Right lung (tissue), 5 donors: ENCODE results near the gene LPAR5. TPM values are rescaled to one million over a fixed set of nuclear protein-coding genes. Genes with fewer than 3 reads are reported as not detected.
A peak's percentile ranks its signal among the peaks of the same experiment; 100 is the strongest.
"Not testable (repeated sequence)": the region's sequence is repeated elsewhere in the genome, so short reads cannot be mapped to it uniquely, and the experiment has no call there.

Experiments
- DNase-seq, 2 donors: peaks; one replicate each; pipeline ENCODE4 v3.0.0-alpha.2; 2013
- polyA plus RNA-seq, 5 donors: library from polyadenylated mRNA; unstranded; fragments of 120-200 nt; gene quantifications; one replicate each; pipeline versions ENCODE4 v1.2.1 to v1.2.3, GENCODE V29; 2013; ENCODE audit warnings: inconsistent platforms in 1 of 5, low replicate concordance in 1 of 5; ENCODE audit not compliant: insufficient read length in 5 of 5, insufficient read depth in 1 of 5

The LPAR5 gene
- polyA plus RNA-seq, 5 donors, result 1.3 to 2.1 (median 1.3) TPM

- peak; percentile 82 to 86 for DNase-seq
These were observed 27.8 kb downstream of the LPAR5 start for GRCh38 chr12:6607751-6608591.

DNA sequence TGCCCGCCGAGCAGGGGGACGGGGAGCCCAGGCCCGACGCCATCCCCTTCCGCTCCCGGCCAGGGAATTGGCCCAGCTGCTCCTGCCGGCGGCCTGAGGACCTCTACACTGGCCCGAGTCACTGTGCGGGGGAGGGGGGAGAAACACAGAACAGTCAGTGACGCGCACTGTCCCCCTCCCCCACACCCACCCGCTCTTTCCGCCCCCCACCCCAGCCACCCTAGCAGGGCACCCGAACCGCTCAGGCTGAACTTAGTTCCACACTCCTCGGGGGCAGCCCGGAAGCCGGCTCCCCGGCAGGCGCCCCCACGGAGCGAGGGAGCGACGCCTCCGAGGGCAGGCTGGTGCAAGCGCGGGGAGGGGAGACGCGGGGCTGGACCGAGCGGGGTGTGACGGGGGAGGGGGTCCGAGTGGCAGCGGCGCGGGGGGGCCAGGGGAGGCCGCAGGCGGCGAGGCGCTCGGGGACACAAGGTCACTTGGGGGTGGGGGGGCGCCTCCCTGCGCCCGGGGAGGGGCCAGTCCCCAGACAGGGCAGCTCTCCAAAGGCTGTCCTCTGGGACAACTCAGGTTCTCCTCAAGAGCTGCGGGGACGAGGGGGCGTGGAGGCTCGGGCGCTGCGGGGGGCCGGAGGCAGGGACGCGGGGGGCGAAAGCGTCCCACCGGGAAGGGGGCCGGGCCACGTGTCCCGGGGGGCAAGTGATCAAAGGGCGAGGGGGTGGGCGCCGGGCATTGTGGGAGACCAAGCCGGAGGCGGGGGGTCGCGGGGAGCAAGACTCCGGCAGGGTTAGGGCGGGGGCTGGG, 29.2 kb downstream of the LPAR5 start:
- peak in 1 of 2 donors; percentile 39 for DNase-seq

DNA sequence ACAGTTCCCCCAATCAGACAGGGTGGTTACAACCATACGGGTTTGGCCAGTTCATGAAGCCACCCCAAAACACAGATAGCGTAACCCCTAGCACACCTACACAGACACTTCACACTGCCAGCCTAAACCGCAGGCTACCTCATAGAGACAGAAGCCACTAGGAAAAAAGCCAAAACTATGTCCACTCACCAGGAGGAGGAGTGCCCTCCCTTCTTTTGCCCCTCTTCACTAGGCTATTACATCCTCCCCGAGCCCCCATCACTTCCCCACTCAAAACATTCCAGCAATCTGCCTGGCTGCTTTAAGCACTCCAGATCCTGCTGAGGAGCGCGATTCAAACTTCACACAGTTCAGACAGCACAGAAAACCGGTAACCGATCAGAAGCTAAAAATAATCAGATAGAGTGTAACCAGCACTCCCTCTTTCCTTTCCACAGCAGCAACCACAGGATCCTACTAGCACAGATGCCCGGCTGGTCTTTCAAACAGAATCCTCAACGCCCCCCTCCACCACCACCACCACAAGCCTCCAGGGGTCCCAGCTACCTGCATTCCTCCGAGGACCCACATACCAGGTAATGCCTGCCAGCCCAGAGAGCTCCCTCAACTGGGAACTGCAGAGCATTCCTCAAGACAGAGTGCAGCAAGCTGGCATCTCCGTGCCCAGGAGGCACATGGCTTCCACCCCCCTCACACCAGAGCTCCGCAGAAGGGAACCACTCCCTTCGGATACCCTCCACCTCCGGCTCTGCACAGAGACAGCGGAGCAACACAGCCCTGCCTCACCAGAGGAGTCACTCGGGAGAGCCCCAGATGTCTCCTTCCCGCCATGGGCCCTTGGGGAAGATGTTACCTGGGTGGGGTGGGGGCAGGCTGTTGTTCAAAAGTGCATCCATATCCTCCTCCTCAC, 30.1 kb downstream of the LPAR5 start:
- DNase-seq, result no peak

DNA sequence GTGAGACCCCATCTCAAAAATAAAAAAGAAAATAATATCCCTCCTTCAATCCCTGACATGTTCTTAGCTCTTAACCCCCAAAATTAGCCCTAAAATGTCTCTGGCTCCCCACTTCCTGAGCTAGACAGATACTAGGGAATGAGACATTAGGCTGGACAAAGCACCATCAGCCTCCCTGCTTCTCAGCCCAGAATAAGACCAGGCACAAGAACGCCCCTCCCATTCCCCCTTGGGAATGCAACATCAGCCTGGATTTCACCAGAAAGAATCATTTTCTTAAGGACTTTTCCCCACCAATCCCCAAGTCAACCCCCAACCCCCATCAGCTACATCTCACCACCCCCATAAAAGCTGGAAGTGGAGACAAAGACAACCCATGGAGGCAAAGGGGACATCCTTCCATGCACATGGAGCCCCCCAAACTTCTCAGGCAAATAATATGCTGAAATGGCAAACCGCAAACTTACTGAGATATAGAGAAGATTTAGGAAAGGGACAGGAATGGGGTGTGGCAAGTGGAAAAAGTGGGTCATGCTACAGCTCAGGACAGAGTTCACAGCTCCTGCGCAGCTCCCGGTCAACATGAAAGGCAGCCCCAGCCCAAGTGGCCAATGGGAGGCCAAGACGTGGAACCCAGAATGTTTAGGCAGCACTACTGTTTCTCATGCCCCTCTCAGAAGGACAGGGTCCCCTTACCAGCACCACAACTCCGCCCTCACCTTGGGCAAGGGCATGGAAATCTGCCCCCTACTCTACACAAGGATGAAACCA, 31.3 kb downstream of the LPAR5 start:
- no peak for DNase-seq

- DNase-seq, result no peak
These were observed 32.6 kb downstream of the LPAR5 start for GRCh38 chr12:6603095-6603567.

- DNase-seq, result no peak
These were observed 33.2 kb downstream of the LPAR5 start for GRCh38 chr12:6602526-6602925.

DNA sequence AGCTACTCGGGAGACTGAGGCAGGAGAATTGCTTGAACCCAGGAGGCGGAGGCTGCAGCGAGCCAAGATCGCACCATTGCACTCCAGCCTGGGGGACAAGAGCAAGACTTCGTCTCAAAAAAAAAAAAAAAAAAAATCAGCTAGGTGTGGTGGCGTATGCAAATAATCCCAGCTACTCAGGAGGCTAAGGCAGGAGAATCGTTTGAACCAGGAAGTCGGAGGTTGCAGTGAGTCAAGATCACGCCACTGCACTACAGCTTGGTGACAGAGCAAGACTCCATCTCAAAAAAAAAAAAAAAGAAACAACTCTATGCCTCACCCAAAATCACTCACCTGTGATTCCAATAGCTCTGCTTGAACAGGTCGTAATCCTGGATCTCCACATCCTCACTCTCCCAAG, 40.1 kb downstream of the LPAR5 start:
- DNase-seq, result not testable (repeated sequence)

DNA sequence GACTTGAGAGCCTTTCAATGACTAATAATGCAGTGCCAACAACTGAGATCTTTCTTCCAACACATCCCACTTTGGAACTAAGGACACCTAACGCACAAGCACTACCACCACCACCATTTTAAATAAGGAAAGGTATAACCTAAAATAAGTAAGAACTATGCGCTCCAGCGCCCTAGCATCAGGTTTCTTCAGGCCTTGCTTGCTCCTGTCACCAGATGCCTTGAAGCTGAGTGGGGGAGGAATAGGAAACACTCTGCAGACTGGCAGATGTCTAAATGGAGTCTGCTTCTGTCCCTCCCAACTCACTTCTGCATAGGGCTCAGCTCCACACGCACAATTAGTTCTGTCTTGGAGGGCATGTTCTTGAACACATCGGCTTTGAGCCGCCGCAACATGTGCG, 43.7 kb downstream of the LPAR5 start:
- no peak for DNase-seq

DNA sequence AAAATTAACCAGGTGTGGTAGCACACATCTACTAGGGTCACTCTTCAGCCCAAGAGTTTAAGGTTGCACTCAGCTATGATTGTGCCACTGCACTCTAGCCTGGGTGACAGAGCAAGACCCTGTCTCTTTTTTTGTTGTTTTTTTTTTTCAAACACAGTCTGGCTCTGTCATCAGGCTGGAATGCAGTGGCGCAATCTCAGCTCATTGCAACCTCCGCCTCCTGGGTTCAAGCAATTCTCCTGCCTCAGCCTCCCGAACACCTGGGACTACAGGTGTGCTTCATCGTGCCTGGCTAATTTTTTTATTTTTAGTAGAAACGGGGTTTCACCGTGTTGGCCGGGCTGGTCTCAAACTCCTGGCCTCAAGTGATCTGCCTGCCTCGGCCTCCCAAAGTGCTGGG, 49.2 kb downstream of the LPAR5 start:
- DNase-seq, result not testable (repeated sequence)

- no peak for DNase-seq
These were observed 51.5 kb downstream of the LPAR5 start for GRCh38 chr12:6584293-6584692.

- no peak for DNase-seq
These were observed 52.8 kb downstream of the LPAR5 start for GRCh38 chr12:6582959-6583358.

GRCh38 chr12:6582196-6582595, 53.6 kb downstream of the LPAR5 start:
- DNase-seq, result no peak

DNA sequence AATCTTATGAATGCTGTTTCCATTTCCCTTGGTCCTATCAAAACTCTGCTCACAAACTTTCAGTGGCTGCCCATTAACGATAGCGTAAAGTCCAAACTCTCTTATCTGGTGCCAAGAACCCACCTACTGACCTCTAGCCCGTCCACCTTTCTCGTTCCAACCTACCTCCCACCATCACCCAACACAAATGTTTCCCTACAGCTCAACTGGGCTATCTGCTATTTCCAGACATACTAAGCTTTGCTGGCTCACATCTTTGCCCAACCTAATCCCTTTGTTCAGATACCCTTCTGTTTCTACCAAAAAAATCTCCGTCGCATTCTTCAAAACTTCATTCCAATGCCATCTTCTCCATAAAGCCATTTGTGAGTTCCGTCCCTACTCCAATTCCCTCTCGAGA, 60.1 kb downstream of the LPAR5 start:
- DNase-seq, result no peak

- no peak for DNase-seq
These were observed 61.0 kb downstream of the LPAR5 start for GRCh38 chr12:6574576-6575295.

DNA sequence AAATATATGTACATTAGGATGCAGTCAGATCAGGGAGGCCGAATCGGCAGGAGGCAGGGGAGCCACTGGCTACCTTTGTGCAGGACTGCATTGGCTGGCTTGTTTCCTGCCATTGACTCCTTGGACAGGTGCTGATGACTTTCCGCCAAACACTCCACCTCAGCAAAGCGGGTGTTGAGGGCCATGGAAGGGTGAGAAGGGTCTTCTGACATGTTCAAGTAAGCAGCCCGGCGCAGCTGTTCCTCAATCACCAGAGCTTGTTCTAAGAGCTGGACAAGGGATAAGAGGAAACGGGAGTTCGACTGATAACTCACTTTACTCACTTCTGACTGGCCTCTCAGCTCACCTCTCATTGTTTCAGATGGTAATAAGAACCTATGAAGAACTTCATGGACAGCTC, 62.8 kb downstream of the LPAR5 start:
- no peak for DNase-seq

DNA sequence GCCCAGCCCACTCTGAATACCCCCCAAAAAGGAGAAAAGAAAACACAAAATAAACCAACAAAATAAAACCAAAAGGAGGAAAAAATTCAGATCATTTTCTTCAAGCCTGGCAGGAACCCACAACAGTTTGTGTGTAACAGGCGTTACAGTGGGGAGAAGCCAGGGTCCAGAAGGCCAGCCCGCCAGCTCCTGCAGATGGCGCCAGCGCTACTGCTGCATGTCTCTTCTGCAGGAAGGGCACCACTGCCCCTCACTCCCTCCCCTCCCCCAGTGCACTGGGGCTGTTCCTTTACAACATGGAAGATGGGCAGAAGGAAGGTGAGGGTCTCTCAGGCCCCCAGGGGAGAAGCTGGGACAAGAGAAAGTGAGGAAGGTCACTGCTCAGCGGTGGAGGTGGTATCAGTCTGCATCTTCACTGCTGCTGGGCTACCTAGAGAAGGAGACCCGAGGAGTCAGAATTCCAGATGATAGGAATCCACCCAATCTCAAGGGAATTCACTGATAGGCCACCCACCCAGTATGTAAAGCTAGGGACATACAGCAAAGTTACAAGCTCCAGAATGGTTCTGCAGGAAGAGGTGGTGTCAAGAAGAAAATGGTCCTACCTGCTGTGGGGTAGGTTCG, 65.4 kb downstream of the LPAR5 start:
- DNase-seq, result no peak

DNA sequence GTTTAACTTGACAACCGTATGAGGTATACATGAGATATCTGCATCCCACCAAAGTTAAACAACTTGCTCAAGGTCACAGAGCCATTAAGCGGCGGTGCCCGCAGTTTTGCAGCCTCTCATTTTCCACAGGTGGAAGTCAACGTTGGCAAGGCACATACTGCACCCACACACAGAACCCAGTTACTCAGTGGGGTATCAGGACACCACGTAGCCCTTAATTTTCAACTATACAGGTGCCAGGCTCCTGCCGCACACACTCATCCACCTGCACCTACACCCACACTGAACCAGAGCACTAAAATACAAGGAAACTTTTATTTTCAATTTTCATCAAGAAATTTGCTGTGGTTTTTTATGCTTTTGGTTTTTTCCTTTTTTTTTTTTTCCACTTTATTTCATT, 66.0 kb downstream of the LPAR5 start:
- DNase-seq, result no peak

GRCh38 chr12:6569312-6569711, 66.4 kb downstream of the LPAR5 start:
- no peak for DNase-seq
